ENCODE measurements around the gene PAOX.

PAOX gene

DNA sequence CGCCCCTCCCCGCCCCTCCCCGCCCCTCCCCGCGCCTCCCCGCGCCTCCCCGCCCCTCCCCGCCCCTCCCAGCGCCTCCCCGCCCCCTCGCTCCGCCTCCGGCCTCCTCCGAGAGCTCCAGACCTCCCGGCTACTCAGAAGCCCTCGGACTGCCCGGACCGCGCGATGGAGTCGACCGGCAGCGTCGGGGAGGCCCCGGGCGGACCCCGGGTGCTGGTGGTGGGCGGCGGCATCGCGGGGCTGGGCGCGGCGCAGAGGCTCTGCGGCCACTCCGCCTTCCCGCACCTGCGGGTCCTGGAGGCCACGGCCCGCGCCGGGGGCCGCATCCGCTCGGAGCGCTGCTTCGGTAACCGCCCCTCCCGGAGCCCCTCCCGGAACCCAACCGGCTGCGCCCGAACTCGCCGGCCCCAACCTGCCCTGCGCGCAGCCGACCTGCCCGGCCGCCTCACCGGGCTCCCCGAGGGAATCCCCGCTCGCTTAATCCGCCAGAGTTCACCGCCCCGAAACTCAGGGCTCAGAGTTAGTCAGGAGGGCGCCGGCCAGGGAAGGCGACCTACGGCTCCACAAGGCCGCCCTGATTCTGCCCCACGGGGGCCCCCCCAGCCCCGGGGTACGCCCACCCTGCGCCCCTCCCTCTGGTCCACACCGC lies at the start of gene PAOX:
TSS of gene PAOX (plus strand) at position 111 of the 649 bp plus-strand sequence. CDS start at position 166, 55 bp downstream.
- DNase-seq, result peak; percentile 55

GRCh38 chr10:133329491-133330202 lies 49.4 kb upstream of the PAOX start:
- DNase-seq, result peak; percentile 83

DNA sequence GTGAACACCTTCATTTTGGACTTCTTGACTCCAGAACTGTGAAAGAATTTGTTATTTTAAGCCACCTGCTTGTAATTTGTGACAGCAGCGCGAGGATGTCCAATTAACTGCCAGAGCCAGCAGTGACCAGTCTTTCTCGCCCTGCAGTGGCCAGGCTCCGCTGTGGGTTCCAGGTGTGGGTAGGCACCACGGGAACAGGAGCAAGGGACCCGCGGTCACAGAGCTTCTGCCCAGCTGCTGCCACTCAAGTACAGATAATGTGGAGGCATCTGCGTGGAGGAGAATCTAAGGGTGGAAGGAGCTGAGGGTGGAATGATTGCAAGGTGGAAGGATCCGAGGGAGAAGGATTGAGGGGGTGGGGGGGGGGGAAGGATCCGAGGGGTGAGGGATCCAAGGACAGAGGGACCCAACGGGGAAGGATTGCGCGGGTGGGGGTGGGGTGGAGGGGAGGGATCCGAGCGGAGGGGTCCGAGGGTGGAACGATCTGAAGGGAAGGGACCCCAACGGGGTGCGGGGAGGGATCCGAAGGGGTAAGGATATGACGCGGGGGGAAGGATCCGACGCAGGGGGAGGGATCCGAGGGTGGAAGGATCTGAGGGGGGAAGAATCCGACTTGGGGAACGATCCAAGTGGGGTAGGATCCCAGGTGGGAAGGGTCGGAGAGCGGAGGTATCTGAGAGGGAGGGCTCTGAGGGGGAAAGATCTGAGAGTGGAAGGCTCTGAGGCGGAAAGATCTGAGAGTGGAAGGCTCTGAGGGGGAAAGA lies 45.9 kb upstream of the PAOX start:
- no peak for DNase-seq

DNA sequence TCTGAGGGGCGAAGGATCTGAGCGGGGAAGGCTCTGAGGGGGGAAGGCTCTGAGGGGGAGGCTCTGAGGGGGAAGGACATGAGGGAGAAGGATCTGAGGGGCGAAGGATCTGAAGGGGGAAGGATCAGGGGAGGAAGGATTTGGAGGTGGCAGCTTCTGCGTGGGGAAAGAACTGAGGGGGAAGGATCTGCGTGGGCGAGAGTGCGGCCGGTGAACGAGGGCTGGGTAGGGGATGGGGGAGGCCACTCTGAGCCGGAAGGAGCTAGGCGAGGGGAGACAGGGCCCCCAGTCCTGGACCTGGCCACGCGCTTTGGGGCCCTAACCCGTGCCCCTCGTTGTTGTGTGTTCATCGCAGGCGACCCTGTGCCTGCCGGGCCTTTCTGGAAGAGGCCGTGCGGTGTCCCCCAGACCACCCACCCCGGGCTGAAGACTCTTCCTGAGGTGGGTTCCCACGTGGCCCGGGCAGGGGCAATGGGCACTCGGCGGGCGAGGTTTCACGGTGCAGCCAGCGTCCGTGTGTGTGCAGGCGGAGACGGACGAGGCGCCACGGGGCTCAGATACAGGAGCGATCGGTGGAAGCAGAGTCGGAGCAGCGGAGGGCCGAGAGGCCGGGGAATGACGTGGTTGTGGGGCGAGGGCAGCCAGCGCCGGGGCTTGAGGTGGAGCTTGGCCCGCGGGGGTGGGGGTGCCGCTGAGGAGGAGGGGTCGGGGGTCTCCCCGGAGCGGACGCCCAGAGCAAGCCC lies 44.4 kb upstream of the PAOX start:
- DNase-seq, result no peak

- peak; percentile 53 for DNase-seq
Measured at GRCh38 chr10:133335246-133336117, 43.6 kb upstream of the PAOX start.

DNA sequence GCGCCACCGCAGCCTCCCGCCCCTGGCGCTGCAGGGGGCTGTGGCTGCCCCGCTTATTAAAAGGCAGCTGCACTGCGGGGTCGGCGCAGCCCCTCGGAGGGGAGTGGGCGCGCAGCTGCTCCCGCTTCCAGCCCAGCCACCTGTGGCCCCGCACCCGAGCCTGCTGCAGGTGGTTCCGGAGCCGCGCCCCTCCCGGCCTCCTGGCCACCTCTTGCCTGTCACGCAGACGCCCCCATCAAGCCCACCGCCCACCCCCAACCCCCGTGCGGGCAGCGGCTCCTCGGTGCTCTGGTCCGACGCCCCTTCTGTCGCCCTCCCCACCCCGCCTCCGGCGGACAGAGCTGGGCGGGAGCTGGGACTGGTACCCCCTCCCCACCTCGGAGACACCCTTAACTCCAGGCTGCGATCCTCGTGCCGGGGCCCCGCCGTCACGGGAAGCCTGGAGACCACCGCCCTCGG lies 42.9 kb upstream of the PAOX start:
- DNase-seq, result no peak

- no peak for DNase-seq
Measured at GRCh38 chr10:133336577-133337369, 42.3 kb upstream of the PAOX start, which contains the start of gene CALY. TSS of gene CALY (minus strand) at chr10:133336896. CDS start at chr10:133328989, 7,907 bp downstream.

DNA sequence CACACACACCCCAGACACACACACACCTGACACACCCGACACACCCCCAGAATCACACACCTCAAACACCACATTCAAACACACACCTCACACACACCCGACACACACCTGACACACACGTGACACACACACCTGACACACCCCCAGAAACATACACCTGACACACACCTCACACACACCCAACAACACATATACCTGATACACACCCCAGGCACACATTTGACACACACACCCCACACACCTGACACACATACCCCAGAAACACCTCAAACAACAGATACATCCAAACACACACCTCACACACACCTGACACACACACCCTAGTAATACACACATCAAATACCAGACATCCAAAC lies 41.7 kb upstream of the PAOX start:
- DNase-seq, result no peak

- DNase-seq, result no peak
Measured at GRCh38 chr10:133338080-133339071, 40.7 kb upstream of the PAOX start.

DNA sequence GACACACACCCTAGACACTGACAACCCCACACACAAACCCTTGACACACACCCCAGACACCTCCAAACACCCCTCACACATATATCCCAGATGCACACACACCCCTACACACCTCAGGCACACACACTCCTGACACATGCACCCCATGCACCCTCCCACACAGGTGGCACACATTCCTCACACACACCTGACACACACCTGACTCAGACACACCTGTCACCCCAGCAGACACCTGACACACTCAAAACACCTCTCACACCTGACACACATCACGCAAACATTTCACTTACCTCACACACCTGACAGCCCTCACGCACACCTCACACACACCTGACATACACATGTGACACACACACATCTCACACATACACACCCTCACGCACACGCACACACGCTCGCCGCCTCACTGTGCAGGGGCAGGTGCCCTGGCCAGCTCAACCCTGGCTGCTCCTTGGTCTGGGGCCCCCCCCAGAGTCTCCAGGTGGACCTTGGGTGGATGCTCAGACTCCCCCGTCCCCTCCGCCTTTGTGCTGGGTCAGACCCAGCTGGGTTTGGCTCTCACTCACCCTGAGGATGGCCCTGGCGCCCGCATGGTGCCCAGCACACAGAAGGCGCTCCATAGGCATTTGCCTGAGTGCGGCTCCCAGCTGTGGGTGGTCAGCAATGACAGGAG lies 39.2 kb upstream of the PAOX start:
- DNase-seq, result no peak

GRCh38 chr10:133341983-133342382 lies 37.1 kb upstream of the PAOX start:
- no peak for DNase-seq

GRCh38 chr10:133342942-133343341 lies 36.1 kb upstream of the PAOX start:
- DNase-seq, result no peak

GRCh38 chr10:133343558-133343957 lies 35.5 kb upstream of the PAOX start:
- no peak for DNase-seq

DNA sequence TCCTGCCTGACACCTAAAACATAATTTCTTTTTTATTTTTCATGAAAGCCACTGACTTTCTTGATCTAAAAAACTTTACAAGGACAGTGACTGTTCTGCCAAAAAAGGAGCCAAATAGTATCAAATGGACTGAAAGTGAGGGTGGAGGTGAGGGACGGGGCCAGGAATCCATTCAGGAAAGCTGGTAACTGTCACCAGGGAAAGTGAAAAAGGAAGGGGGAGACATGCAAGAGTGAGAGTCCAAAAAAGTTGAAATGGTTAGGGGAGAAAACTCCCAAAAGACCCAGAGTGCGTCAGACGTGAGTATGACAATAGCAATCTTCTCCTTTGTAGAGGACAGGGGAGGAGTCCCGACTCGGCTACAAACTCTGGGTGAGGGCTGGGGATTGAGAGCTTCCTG lies 34.8 kb upstream of the PAOX start:
- DNase-seq, result no peak

- no peak for DNase-seq
Measured at GRCh38 chr10:133346413-133346812, 32.6 kb upstream of the PAOX start.

DNA sequence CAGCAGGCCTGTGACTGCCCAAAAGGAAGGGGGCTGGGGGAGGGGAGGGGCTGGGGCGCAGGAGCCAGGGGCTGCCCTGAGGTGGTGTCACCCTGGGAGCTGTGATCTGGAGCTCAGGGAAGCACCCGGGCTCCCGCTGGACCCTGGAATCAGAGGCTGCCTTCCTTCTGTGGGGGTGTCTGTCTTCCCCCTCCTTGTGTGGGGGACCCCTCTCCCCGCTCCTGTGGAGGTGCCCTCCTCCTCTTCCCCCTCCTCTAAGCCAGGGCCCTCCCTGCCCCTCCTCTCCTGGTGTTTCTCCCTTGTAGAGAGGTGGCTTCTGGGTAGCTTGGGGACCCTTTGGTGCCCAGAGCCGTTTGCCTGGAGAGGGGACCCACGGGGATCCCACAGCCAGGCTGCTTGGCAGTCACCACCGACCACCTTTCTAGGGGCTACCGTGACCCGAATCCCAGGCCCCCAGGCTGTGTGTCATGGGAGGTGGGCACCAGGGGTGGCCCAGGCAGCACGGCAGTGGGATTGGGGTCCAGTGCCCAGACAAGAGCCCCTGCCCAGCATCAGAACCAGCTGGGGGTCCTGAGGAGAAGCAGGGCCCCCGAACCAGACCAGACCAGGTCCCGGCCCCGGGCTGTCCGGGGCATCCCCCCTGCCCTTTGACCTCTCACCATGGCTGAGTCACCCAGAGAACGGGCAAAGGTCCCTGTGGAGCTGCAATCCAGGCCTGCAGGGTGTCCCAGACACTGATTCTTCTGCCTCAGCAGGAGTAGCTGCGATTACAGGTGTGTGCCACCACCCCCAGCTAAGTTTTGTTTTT lies 31.1 kb upstream of the PAOX start:
- DNase-seq, result no peak

- no peak for DNase-seq
Measured at GRCh38 chr10:133349160-133349568, 29.9 kb upstream of the PAOX start.

DNA sequence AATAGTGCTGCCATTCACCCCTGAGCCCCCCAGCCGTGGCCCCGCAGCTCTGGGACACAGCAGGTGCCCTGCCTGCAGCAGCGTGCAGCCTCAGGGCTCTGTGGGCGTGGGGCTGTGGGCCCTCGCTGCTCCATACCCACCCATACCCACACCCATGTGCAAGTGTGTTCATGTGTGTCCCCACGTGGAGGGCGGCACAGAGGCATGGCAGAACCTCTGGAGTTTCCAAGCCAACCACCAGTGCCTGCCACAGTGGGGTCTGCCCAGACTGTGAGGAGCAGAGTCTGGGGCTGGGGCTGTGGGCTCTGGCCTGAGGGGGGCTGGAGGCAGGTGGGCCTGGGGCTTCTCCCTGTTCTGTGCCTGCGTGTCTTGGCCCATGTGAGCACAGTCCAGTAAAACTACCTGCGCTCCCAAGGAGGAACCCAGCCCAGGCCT lies 29.5 kb upstream of the PAOX start:
- DNase-seq, result no peak

Data from fibroblast of upper back skin (primary cell).